GM21825 (cell line): ENCODE measurements around the gene SPACDR.
"Not testable (repeated sequence)": the region's sequence is repeated elsewhere in the genome, so short reads cannot be mapped to it uniquely, and the experiment has no call there.

Experiments used
- ATAC-seq: cut with Tn5 transposase; IDR thresholded peaks from one replicate; pipeline ENCODE4 v1.9.1; 2021; ENCODE audit warnings: mild to moderate bottlenecking, moderate library complexity; ENCODE audit not compliant: unreplicated experiment

Gene SPACDR

GRCh38 chr7:100464210-100464660 lies at the start of gene SPACDR:
SPACDR (minus strand) TSS chr7:100464260; CDS start chr7:100464025, 235 bp downstream.
- no peak for ATAC-seq

- no peak for ATAC-seq
Measured at GRCh38 chr7:100513212-100513810, 49.3 kb upstream of the SPACDR start.

- no peak for ATAC-seq
Measured at GRCh38 chr7:100510437-100511239, 46.6 kb upstream of the SPACDR start.

- ATAC-seq, result no peak
Measured at GRCh38 chr7:100509231-100509630, 45.2 kb upstream of the SPACDR start.

- ATAC-seq, result no peak
Measured at GRCh38 chr7:100506356-100506923, 42.4 kb upstream of the SPACDR start.

- ATAC-seq, result no peak
Measured at GRCh38 chr7:100504887-100505611, 41.0 kb upstream of the SPACDR start.

GRCh38 chr7:100504031-100504430 lies 40.0 kb upstream of the SPACDR start:
- not testable (repeated sequence) for ATAC-seq

- ATAC-seq, result not testable (repeated sequence)
Measured at GRCh38 chr7:100500743-100501142, 36.7 kb upstream of the SPACDR start.

GRCh38 chr7:100496509-100496908 lies 32.4 kb upstream of the SPACDR start:
- no peak for ATAC-seq

GRCh38 chr7:100493476-100494264 lies 29.6 kb upstream of the SPACDR start:
- no peak for ATAC-seq

GRCh38 chr7:100492738-100493475 lies 28.8 kb upstream of the SPACDR start:
- no peak for ATAC-seq

- no peak for ATAC-seq
Measured at GRCh38 chr7:100491192-100491578, 27.1 kb upstream of the SPACDR start.

- no peak for ATAC-seq
Measured at GRCh38 chr7:100490483-100491191, 26.6 kb upstream of the SPACDR start.

GRCh38 chr7:100489824-100490223 lies 25.8 kb upstream of the SPACDR start:
- no peak for ATAC-seq

GRCh38 chr7:100489121-100489520 lies 25.1 kb upstream of the SPACDR start:
- ATAC-seq, result no peak

- no peak for ATAC-seq
Measured at GRCh38 chr7:100488333-100489095, 24.5 kb upstream of the SPACDR start.

GRCh38 chr7:100486753-100487446 lies 22.8 kb upstream of the SPACDR start:
- no peak for ATAC-seq

- no peak for ATAC-seq
Measured at GRCh38 chr7:100486111-100486636, 22.1 kb upstream of the SPACDR start.
